LNCAP (cell line): Measurements from ENCODE around the gene DNAH9.

ENCODE experiments used
- CTCF ChIP-seq: fragments of 450-650 bp; IDR thresholded peaks from 2 replicates; pipeline ENCODE4 v1.5.1; 2017; ENCODE audit warnings: mild to moderate bottlenecking

The DNAH9 gene

GRCh38 chr17:11671126-11671525 lies 72.9 kb downstream of the DNAH9 start:
- no peak for TF ChIP-seq CTCF

GRCh38 chr17:11682646-11683045 lies 84.4 kb downstream of the DNAH9 start:
- no peak for TF ChIP-seq CTCF

GRCh38 chr17:11690681-11691080 lies 92.4 kb downstream of the DNAH9 start:
- TF ChIP-seq CTCF = no peak

GRCh38 chr17:11692688-11693087 lies 94.4 kb downstream of the DNAH9 start:
- TF ChIP-seq CTCF = no peak

- no peak for TF ChIP-seq CTCF
Measured at GRCh38 chr17:11693284-11693683, 95.0 kb downstream of the DNAH9 start.

- no peak for TF ChIP-seq CTCF
Measured at GRCh38 chr17:11700668-11701067, 102.4 kb downstream of the DNAH9 start.

GRCh38 chr17:11701911-11702310 lies 103.6 kb downstream of the DNAH9 start:
- TF ChIP-seq CTCF = no peak

GRCh38 chr17:11704041-11704440 lies 105.8 kb downstream of the DNAH9 start:
- TF ChIP-seq CTCF = no peak
